ENCODE results near the gene EFNA4.

EFNA4 gene

GRCh38 chr1:155084722-155085503 is 21.4 kb downstream of the EFNA4 start:
- peak overlapping the region; percentile 82 for H3K27ac ChIP-seq
- DNase-seq (ENCODE audit: low read depth, low spot score), result no peak

GRCh38 chr1:155085504-155086127 is 22.1 kb downstream of the EFNA4 start:
- DNase-seq (ENCODE audit: low read depth, low spot score), result no peak
- H3K27ac ChIP-seq, result peak overlapping the region; percentile 82

- DNase-seq (ENCODE audit: low read depth, low spot score), result no peak
- peak overlapping the region; percentile 82 for H3K27ac ChIP-seq
Measured at GRCh38 chr1:155086128-155086741, 22.7 kb downstream of the EFNA4 start.

- no peak overlapping the region for H3K27ac ChIP-seq
- no peak for DNase-seq (ENCODE audit: low read depth, low spot score)
Measured at GRCh38 chr1:155086856-155087535, 23.5 kb downstream of the EFNA4 start.

- no peak overlapping the region for H3K27ac ChIP-seq
- no peak for DNase-seq (ENCODE audit: low read depth, low spot score)
Measured at GRCh38 chr1:155091071-155092051, 27.8 kb downstream of the EFNA4 start.

- H3K27ac ChIP-seq, result no peak overlapping the region
- DNase-seq (ENCODE audit: low read depth, low spot score), result no peak
Measured at GRCh38 chr1:155092131-155092530, 28.6 kb downstream of the EFNA4 start.

GRCh38 chr1:155092641-155093040 is 29.1 kb downstream of the EFNA4 start:
- DNase-seq (ENCODE audit: low read depth, low spot score), result no peak
- no peak overlapping the region for H3K27ac ChIP-seq

GRCh38 chr1:155093911-155094621 is 30.5 kb downstream of the EFNA4 start:
- H3K27ac ChIP-seq, result no peak overlapping the region
- no peak for DNase-seq (ENCODE audit: low read depth, low spot score)

GRCh38 chr1:155094622-155094948 is 31.0 kb downstream of the EFNA4 start:
- no peak for DNase-seq (ENCODE audit: low read depth, low spot score)
- H3K27ac ChIP-seq, result no peak overlapping the region

GRCh38 chr1:155099331-155099730 is 35.8 kb downstream of the EFNA4 start:
- H3K27ac ChIP-seq, result no peak overlapping the region
- DNase-seq (ENCODE audit: low read depth, low spot score), result no peak

GRCh38 chr1:155103325-155103724 is 39.8 kb downstream of the EFNA4 start:
- no peak overlapping the region for H3K27ac ChIP-seq
- DNase-seq (ENCODE audit: low read depth, low spot score), result no peak

GRCh38 chr1:155104605-155105534 is 41.3 kb downstream of the EFNA4 start:
- no peak for DNase-seq (ENCODE audit: low read depth, low spot score)
- no peak overlapping the region for H3K27ac ChIP-seq

GRCh38 chr1:155105604-155106011 is 42.1 kb downstream of the EFNA4 start:
- no peak overlapping the region for H3K27ac ChIP-seq
- DNase-seq (ENCODE audit: low read depth, low spot score), result no peak

- no peak for DNase-seq (ENCODE audit: low read depth, low spot score)
- no peak overlapping the region for H3K27ac ChIP-seq
Measured at GRCh38 chr1:155106862-155107261, 43.3 kb downstream of the EFNA4 start.

- H3K27ac ChIP-seq, result no peak overlapping the region
- no peak for DNase-seq (ENCODE audit: low read depth, low spot score)
Measured at GRCh38 chr1:155107309-155108264, 44.0 kb downstream of the EFNA4 start.

- no peak overlapping the region for H3K27ac ChIP-seq
- DNase-seq (ENCODE audit: low read depth, low spot score), result no peak
Measured at GRCh38 chr1:155108296-155108695, 44.8 kb downstream of the EFNA4 start.

GRCh38 chr1:155110381-155110780 is 46.8 kb downstream of the EFNA4 start:
- no peak overlapping the region for H3K27ac ChIP-seq
- DNase-seq (ENCODE audit: low read depth, low spot score), result no peak

Measured in epithelial cell of prostate (primary cell).